Measurements from ENCODE around the gene IDH1.

Gene IDH1

DNA sequence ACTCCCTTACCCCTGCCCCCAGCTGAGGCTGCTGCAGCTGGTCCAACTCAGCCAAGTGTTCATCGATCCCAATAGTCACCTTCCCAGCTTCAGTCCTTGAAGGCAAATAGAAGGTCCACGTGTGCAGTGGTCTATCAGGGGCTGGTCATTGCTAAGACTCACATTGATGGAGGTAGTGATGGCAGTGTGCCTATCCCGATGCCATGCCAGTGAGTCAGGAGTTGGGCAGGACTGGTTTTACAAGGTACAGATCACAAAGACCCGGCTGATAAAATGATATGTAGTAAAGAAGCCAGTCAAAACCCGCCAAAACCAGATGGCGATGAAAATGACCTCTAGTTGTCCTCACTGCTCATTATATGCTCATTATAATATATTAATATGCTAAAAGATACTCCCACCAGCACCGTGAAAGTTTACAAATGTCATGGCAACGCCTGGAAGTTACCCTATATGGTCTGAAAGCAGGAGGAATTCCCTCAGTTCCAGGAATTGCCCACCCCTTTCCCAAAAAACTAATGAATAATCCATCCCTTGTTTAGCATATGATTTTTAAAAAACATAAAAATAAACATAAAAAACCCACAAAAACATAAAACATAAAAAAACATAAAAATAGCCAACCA lies 62.1 kb downstream of the IDH1 start:
- TF ChIP-seq, protein P1, sequence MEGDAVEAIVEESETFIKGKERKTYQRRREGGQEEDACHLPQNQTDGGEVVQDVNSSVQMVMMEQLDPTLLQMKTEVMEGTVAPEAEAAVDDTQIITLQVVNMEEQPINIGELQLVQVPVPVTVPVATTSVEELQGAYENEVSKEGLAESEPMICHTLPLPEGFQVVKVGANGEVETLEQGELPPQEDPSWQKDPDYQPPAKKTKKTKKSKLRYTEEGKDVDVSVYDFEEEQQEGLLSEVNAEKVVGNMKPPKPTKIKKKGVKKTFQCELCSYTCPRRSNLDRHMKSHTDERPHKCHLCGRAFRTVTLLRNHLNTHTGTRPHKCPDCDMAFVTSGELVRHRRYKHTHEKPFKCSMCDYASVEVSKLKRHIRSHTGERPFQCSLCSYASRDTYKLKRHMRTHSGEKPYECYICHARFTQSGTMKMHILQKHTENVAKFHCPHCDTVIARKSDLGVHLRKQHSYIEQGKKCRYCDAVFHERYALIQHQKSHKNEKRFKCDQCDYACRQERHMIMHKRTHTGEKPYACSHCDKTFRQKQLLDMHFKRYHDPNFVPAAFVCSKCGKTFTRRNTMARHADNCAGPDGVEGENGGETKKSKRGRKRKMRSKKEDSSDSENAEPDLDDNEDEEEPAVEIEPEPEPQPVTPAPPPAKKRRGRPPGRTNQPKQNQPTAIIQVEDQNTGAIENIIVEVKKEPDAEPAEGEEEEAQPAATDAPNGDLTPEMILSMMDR (IDR thresholded peaks at IDR 0.05; ENCODE audit: low read depth, low read length) = no peak
- Histone ChIP-seq H3K4me3 (ENCODE audit: low read depth, low read length) (no peak overlapping the region), H3K36me3 (no peaks in the 10 kb centered on the region), H3K27me3 (no peaks in the 10 kb centered on the region), H3K9me3 (no peaks in the 10 kb centered on the region), H3K4me1 (no peaks in the 10 kb centered on the region)
- no peak for DNase-seq

DNA sequence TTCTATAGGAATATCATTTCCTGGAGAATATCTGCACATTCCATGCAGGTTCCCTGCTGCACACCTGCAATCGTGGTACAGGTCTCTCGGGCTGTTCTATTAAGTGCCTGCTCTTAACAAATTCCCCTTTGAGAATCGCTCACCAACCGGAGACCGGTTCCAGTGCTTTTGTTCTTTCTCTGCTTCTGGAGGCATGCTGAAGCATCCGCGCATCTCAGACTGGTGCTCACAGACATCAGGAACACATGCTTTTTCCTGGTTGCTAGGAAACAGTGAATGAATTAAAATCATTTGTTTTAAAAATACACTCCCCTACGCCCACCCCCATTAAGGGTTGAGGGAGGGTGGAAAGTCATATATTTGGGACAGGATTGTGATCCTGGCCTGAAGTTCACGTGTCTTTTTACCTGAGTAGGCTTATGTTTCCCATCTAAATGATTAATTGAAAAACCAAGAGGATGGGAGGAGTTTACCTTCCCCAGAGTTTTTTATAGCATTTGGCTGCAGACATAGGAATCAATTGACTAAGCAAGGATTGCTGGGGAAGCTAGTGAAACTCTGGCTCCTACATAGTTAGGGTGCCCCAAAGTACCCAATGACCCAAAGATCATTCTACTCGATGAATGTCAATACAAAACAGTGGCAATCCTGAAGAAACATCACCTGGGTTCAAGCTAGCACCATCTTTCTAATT lies 64.9 kb downstream of the IDH1 start, which contains the start of gene C2orf80:
Gene C2orf80 (minus strand): TSS at position 221 of the 694 bp plus-strand sequence. CDS start 3,044 bp downstream, outside the sequence.
- Histone ChIP-seq H3K36me3 (no peaks in the 10 kb centered on the region), H3K4me3 (ENCODE audit: low read depth, low read length) (no peak within 1 kb of the TSS), H3K9me3 (no peaks in the 10 kb centered on the region), H3K4me1 (no peaks in the 10 kb centered on the region), H3K27me3 (no peaks in the 10 kb centered on the region)
- no peak for DNase-seq
- TF ChIP-seq, protein P1 (IDR thresholded peaks at IDR 0.05; ENCODE audit: low read depth, low read length) = no peak

DNA sequence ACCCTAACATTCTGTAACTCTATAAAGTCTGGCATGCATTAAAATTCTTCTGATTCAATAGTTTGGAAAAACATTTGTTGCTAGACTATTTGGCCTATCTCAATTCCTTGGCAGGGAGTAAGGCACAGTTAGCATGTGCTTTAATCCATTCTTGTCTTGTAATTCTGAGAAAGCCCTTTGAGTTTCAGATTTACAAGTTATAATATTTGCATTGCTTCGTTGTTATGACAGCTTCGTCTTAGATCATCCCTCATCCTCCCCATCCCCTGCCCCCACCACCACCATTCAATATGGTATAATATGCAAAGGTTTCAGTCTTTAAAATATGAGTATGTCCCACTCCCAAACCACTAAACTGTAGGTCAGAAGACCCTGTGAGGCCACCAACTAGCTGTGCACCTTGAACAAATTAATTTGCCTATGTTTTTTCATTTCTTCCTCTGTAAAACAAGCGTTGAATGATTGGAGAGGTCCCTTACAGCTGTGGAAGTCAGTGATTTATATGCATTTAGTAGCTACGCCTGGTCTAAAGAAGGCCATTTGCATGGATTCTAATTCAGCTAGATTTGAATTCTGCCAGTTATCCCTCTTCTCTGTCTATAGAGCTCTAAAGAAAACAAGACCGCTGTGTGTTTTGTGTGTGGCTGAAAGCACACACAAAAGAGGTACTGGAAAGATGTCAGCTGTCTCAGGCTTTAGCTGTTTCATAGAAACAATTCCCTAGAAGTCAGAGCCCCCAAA lies 65.6 kb downstream of the IDH1 start:
- no peaks in the 10 kb centered on the region for H3K4me1 ChIP-seq
- no peaks in the 10 kb centered on the region for H3K9me3 ChIP-seq
- no peaks in the 10 kb centered on the region for H3K27me3 ChIP-seq
- no peak overlapping the region for H3K4me3 ChIP-seq (ENCODE audit: low read depth, low read length)
- TF ChIP-seq, protein P1 (IDR thresholded peaks at IDR 0.05; ENCODE audit: low read depth, low read length) = no peak
- no peak for DNase-seq
- H3K36me3 ChIP-seq = no peaks in the 10 kb centered on the region

DNA sequence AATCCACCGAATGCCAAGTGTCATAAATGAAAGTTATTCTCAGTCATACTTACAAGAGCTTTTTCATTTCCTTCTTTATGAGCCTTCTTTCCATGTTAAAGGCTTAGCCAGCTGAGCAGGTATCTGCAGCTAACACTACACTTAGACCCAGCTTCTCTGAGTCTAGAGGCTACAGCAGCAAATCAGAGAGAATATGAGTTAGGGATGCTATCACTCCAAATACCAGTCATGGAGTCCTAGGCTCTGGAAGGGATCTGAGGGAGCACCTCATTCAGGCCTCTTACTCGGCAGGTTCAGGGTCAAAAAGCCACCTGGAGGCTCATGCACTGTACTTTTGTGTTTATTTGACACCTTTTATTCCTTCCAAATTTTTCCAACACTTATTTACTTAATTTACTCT lies 68.0 kb downstream of the IDH1 start:
- TF ChIP-seq, protein P1 (IDR thresholded peaks at IDR 0.05; ENCODE audit: low read depth, low read length) = no peak
- DNase-seq = no peak

DNA sequence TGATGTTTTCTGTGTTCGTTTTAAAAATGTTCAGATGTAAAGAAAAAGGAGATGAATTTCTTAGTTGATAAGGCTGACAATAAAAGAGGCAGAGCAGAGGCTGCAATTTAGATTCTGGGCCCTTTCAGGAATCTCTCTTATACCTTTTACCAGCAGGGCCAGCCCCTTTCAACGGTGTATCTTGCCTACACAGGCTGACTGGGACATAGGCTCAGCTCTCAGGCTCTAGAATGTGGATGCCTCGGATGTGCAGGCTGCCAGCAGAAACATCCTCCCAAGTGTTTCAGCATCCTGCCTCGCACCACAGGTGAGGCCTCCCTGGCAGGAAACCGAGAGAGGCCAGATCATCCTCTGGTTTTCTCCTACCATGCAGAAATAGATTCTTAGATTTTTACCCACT lies 68.4 kb downstream of the IDH1 start:
- no peak for DNase-seq
- TF ChIP-seq, protein P1 (IDR thresholded peaks at IDR 0.05; ENCODE audit: low read depth, low read length) = no peak
- no peaks in the 10 kb centered on the region for H3K9me3 ChIP-seq
- H3K36me3 ChIP-seq = no peaks in the 10 kb centered on the region
- H3K27me3 ChIP-seq = no peaks in the 10 kb centered on the region
- no peak overlapping the region for H3K4me3 ChIP-seq (ENCODE audit: low read depth, low read length)
- no peaks in the 10 kb centered on the region for H3K4me1 ChIP-seq

More for the DNA sequence above, 68.0 kb downstream of the IDH1 start:
- Histone ChIP-seq H3K9me3 (no peaks in the 10 kb centered on the region), H3K4me1 (no peaks in the 10 kb centered on the region), H3K27me3 (no peaks in the 10 kb centered on the region), H3K4me3 (ENCODE audit: low read depth, low read length) (no peak overlapping the region), H3K36me3 (no peaks in the 10 kb centered on the region)
